GM12891 (cell line): Measurements from ENCODE around the gene MSH3.
"Not testable (repeated sequence)": the region's sequence is repeated elsewhere in the genome, so short reads cannot be mapped to it uniquely, and the experiment has no call there.

Source experiments
- POLR2A ChIP-seq: IDR thresholded peaks from 2 replicates; pipeline ENCODE4 v1.6.1; 2011; ENCODE audit warnings: low read depth, low read length, control low read depth
- POLR2AphosphoS5 ChIP-seq: IDR thresholded peaks from 2 replicates; pipeline ENCODE4 v1.6.1; 2011; ENCODE audit warnings: low read depth, low read length, control low read depth

GRCh38 chr5:80841026-80841797 is 186.8 kb downstream of the MSH3 start:
- not testable (repeated sequence) for TF ChIP-seq POLR2AphosphoS5, POLR2A
